SK-N-MC (cell line): ENCODE data around the gene CHN1.

Experiments
- DNase-seq: peaks from one replicate; pipeline ENCODE4 v3.0.0-alpha.2; 2011; ENCODE audit warnings: low read depth, low spot score
- H3K27ac ChIP-seq: fragments of 200-600 bp; sonication (generic); 2 replicates; pipeline ENCODE4 v1.5.1; 2016; ENCODE audit warnings: mixed run types
- H3K36me3 ChIP-seq: fragments of 200-600 bp; sonication (generic); 2 replicates; pipeline ENCODE4 v1.6.1; 2017; ENCODE audit warnings: antibody characterized with exemption, low read length, mixed read lengths; ENCODE audit not compliant: insufficient read depth
- H3K4me3 ChIP-seq: fragments of 200-600 bp; sonication (generic); 2 replicates; pipeline ENCODE4 v1.5.1; 2016
- H3K9ac ChIP-seq: fragments of 200-600 bp; sonication (generic); 2 replicates; pipeline ENCODE4 v1.8.0; 2017; ENCODE audit warnings: mixed run types, mixed read lengths; ENCODE audit not compliant: insufficient read length
- H3K9me3 ChIP-seq: fragments of 200-600 bp; sonication (generic); 2 replicates; pipeline ENCODE4 v1.6.1; 2017; ENCODE audit warnings: low read depth, mild to moderate bottlenecking, antibody characterized with exemption, low read length, moderate library complexity, mixed read lengths
- EZH2 ChIP-seq: fragments of 200-600 bp; sonication (generic); IDR thresholded peaks from one replicate; pipeline ENCODE4 v1.6.1; 2017; ENCODE audit warnings: antibody characterized with exemption
- FOXP2 ChIP-seq: optimal IDR thresholded peaks from 2 replicates; pipeline ENCODE3; 2011; ENCODE audit warnings: mild to moderate bottlenecking, moderate library complexity; ENCODE audit not compliant: insufficient read depth; ENCODE audit errors: extremely low read length, control extremely low read depth
- POLR2AphosphoS5 ChIP-seq: IDR thresholded peaks from 2 replicates; pipeline ENCODE4 v1.6.1; 2012; ENCODE audit warnings: mild to moderate bottlenecking, low read depth, low read length, borderline replicate concordance

The CHN1 gene

GRCh38 chr2:174824068-174824467 is 181.1 kb downstream of the CHN1 start:
- Histone ChIP-seq H3K36me3 (peaks cover 24% of the 10 kb centered on the region; the same call in 1 of the 2 replicates), H3K4me3 (no peak overlapping the region), H3K9ac (no peak overlapping the region), H3K9me3 (no peaks in the 10 kb centered on the region), H3K27ac (no peak overlapping the region)
- TF ChIP-seq EZH2: no peak
- TF ChIP-seq POLR2AphosphoS5: no peak
- no peak for TF ChIP-seq FOXP2
- no peak for DNase-seq

- TF ChIP-seq FOXP2 (no peak), EZH2 (no peak), POLR2AphosphoS5 (no peak)
- H3K36me3 ChIP-seq: peaks cover 24% of the 10 kb centered on the region; the same call in 1 of the 2 replicates
- H3K4me3 ChIP-seq: no peak overlapping the region
- H3K9me3 ChIP-seq: no peaks in the 10 kb centered on the region
- no peak overlapping the region for H3K27ac ChIP-seq
- H3K9ac ChIP-seq: no peak overlapping the region
- DNase-seq: no peak
Measured at GRCh38 chr2:174821628-174822027, 183.6 kb downstream of the CHN1 start.

GRCh38 chr2:174820361-174820760 is 184.8 kb downstream of the CHN1 start:
- Histone ChIP-seq H3K9ac (no peak overlapping the region), H3K27ac (no peak overlapping the region), H3K9me3 (no peaks in the 10 kb centered on the region), H3K4me3 (no peak overlapping the region), H3K36me3 (peaks cover 24% of the 10 kb centered on the region; the same call in 1 of the 2 replicates)
- no peak for DNase-seq
- TF ChIP-seq EZH2 (no peak), POLR2AphosphoS5 (no peak)

GRCh38 chr2:174815526-174815925 is 189.7 kb downstream of the CHN1 start:
- Histone ChIP-seq H3K9me3 (no peaks in the 10 kb centered on the region), H3K36me3 (peaks cover 5% of the 10 kb centered on the region; the same call in 1 of the 2 replicates), H3K27ac (no peak overlapping the region), H3K4me3 (no peak overlapping the region), H3K9ac (no peak overlapping the region)
- no peak for DNase-seq
- TF ChIP-seq FOXP2 (no peak), EZH2 (no peak), POLR2AphosphoS5 (no peak)

- Histone ChIP-seq H3K4me3 (no peak overlapping the region), H3K9me3 (no peaks in the 10 kb centered on the region), H3K9ac (no peak overlapping the region), H3K27ac (no peak overlapping the region), H3K36me3 (peaks cover 12% of the 10 kb centered on the region)
- TF ChIP-seq POLR2AphosphoS5 (no peak), FOXP2 (no peak), EZH2 (no peak)
- DNase-seq: no peak
Measured at GRCh38 chr2:174812037-174812436, 193.1 kb downstream of the CHN1 start.

- no peak for DNase-seq
- peak overlapping the region; percentile 42 for H3K9ac ChIP-seq
Measured at GRCh38 chr2:174807931-174808330, 197.2 kb downstream of the CHN1 start.

GRCh38 chr2:174805803-174806202 is 199.4 kb downstream of the CHN1 start:
- Histone ChIP-seq H3K27ac (no peak overlapping the region), H3K36me3 (peaks cover 20% of the 10 kb centered on the region), H3K9me3 (no peaks in the 10 kb centered on the region), H3K9ac (no peak overlapping the region), H3K4me3 (no peak overlapping the region)
- TF ChIP-seq POLR2AphosphoS5 (no peak), EZH2 (no peak), FOXP2 (no peak)
- no peak for DNase-seq

More at GRCh38 chr2:174807931-174808330, 197.2 kb downstream of the CHN1 start:
- Histone ChIP-seq H3K27ac (peak overlapping the region; percentile 86), H3K4me3 (peak overlapping the region; percentile 40; the same call in 1 of the 2 replicates), H3K36me3 (peaks cover 12% of the 10 kb centered on the region), H3K9me3 (no peaks in the 10 kb centered on the region)
- TF ChIP-seq EZH2 (no peak), FOXP2 (no peak), POLR2AphosphoS5 (no peak)

GRCh38 chr2:174802459-174802858 is 202.7 kb downstream of the CHN1 start:
- TF ChIP-seq EZH2 (no peak), POLR2AphosphoS5 (no peak), FOXP2 (no peak)
- Histone ChIP-seq H3K9me3 (no peaks in the 10 kb centered on the region; the same call in 1 of the 2 replicates), H3K4me3 (no peak overlapping the region), H3K27ac (no peak overlapping the region), H3K9ac (no peak overlapping the region), H3K36me3 (peaks cover 29% of the 10 kb centered on the region)
- DNase-seq: no peak
